Measurements from ENCODE around the gene TRIM44.

Gene TRIM44

DNA sequence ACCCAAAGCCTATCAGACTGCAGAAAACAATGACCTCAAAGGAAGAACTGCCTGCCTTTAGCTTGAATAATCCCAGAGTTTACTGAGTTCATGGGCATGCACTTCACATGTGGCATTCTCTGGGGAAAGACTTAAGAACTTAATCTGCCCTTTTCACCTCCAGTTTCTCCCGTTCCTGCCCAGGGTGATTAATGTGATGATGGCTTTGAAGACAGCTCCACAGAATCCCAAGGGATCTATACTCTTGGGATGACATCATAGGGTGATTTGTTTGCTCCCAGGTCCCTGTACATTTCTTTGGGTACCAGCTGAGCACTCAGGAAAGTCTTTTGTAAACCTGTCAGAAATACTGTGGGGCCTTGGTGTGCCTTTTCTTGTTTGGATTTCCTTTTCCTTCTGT, 30.3 kb upstream of the TRIM44 start:
- TF ChIP-seq, protein P1, sequence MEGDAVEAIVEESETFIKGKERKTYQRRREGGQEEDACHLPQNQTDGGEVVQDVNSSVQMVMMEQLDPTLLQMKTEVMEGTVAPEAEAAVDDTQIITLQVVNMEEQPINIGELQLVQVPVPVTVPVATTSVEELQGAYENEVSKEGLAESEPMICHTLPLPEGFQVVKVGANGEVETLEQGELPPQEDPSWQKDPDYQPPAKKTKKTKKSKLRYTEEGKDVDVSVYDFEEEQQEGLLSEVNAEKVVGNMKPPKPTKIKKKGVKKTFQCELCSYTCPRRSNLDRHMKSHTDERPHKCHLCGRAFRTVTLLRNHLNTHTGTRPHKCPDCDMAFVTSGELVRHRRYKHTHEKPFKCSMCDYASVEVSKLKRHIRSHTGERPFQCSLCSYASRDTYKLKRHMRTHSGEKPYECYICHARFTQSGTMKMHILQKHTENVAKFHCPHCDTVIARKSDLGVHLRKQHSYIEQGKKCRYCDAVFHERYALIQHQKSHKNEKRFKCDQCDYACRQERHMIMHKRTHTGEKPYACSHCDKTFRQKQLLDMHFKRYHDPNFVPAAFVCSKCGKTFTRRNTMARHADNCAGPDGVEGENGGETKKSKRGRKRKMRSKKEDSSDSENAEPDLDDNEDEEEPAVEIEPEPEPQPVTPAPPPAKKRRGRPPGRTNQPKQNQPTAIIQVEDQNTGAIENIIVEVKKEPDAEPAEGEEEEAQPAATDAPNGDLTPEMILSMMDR (IDR thresholded peaks at IDR 0.05; ENCODE audit: insufficient read depth, missing control alignments) = no peak
- FAIRE-seq (peak; percentile 88), DNase-seq (ENCODE audit: insufficient read length, low spot score) (peak; percentile 45)

DNA sequence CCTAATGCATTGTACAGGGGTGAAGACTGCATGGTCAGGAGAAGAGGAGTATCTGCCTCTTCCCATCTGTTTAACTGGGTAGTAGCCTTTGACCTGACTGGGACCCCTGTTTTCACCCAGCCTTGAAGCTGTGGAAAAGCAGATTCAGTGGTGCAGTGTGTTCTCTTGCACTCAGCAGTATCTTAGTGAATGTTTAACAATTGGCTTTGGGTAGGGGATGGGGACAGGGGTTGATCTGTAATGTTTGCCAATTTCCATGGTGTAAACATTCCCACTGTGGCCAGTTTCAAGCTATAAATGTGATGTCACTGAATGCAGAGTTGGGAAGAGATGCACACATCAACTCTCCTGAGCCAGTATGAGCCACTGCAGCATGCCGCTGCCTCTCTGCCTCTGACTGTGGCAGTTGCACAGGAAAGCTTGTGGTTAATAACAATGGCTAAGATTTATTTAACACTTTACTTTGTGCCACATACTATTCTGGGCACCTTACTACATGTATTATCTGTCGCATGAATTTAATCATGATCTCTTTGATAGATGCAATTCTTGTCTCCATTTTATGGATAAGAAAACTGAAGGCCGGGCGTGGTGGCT, 28.6 kb upstream of the TRIM44 start:
- TF ChIP-seq, protein P1 (IDR thresholded peaks at IDR 0.05; ENCODE audit: insufficient read depth, missing control alignments) = no peak
- DNase-seq (ENCODE audit: insufficient read length, low spot score) (no peak), FAIRE-seq (no peak)

DNA sequence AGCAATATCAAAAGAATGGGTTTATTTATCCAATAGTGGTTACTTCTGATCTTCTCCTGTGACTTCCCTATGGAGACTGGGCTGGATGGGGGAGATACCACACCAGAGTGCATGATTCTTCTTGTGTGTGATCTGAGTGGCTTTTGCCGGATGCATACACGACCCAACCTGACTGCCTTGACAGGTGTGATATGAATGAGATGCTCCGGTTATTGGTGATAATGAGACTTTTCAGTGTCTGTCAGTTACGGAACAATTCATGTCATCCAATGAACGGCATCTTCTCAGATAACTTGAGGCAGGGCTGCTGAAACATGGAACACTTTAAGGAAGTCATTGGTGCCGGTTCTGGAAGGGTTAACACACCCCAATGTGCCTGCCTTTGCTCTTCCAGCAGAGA, 26.6 kb upstream of the TRIM44 start:
- TF ChIP-seq, protein P1 (IDR thresholded peaks at IDR 0.05; ENCODE audit: insufficient read depth, missing control alignments) = no peak
- no peak for DNase-seq (ENCODE audit: insufficient read length, low spot score)
- FAIRE-seq = no peak

DNA sequence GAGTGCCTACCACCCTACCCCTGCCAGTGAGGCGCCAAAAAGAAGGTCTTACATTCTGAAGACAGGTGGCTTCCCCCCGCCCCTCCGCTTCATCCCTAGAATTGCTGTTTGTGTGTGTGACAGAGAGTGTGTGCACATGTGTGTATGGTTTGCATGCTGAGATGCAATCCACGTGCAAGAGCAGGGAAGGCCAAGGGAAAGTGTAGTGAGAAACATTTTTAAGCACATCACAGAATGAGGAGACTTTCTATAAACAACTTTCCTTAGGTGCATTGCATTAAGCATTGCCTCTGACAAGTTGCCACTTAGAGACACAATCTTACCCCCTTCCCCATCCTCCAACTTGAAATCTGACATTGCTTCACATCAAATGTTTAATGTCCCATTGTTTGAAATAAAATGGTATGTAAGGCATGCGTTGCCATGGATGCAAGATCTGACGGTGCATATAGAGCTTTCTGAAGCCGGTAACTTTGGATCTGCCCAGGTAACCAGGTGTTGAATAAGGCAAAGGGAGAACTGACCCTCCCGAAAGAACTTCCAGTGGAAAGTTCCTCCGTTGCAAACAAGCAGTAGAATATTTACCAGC, 22.9 kb upstream of the TRIM44 start:
- TF ChIP-seq, protein P1 (IDR thresholded peaks at IDR 0.05; ENCODE audit: insufficient read depth, missing control alignments) = no peak
- DNase-seq (ENCODE audit: insufficient read length, low spot score) = no peak
- FAIRE-seq = no peak

DNA sequence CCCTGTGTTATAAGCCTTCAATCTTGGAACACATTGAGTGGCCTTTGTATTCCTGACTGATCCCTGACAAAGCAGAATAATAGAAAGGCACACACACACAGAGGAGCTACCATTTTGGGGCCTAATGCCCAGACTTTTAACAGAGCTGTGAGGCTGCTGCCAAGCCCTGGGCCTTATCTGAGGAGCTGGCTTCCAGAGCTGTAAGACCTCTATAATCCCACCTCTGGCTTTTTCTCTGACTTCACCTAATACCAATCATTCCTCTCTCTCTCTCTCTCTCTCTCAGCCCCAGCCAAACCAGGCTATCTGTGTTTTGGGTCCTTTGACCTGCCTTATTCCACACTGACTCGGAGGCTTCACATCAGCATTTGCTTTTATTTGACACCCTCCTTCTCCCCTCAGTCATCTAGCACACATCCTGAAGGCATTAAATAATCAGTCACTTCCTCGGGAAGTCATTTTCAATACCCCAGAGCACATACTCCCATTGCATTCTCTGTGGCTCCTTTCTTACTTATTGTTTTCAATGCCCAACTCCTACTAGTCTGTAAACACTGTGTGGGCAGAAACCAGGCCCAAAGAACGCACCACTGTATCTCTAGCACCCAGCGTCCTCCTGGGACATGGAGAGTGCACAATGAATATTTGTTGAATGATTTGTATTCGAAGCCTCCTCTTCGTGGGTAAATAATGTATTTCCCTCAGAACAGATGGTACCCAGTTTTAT, 21.2 kb upstream of the TRIM44 start:
- DNase-seq (ENCODE audit: insufficient read length, low spot score) (no peak), FAIRE-seq (no peak)
- TF ChIP-seq, protein P1 (IDR thresholded peaks at IDR 0.05; ENCODE audit: insufficient read depth, missing control alignments) = no peak

DNA sequence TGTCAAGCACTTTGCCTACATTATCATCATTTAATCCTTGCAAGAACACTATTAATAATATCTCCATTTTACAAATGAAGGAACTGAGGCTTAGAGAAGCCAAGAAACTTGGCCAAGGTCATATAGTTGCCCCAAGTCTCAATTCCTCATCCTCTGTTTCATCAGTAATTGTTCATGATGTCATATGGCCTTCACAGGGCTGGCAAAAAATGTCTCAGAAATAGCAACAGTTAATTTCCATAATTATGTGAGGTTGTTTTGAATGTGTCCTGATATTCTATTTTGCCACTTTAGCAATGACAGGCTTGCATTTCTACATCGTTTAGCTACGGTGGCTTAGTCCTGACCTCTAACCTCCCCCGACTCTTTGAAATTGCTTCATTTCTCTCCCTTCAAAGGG, 20.6 kb upstream of the TRIM44 start:
- DNase-seq (ENCODE audit: insufficient read length, low spot score) (no peak), FAIRE-seq (no peak)
- TF ChIP-seq, protein P1 (IDR thresholded peaks at IDR 0.05; ENCODE audit: insufficient read depth, missing control alignments) = no peak

Data from D721Med (cell line).